22Rv1 (cell line): ENCODE data around the gene SPRR2E.
"Not testable (repeated sequence)": the region's sequence is repeated elsewhere in the genome, so short reads cannot be mapped to it uniquely, and the experiment has no call there.

Experiments used
- H3K27ac ChIP-seq: fragments of 450-650 bp; 2 replicates; pipeline ENCODE4 v1.5.1; 2017
- ZFX ChIP-seq: fragments of 450-650 bp; IDR thresholded peaks from 2 replicates; pipeline ENCODE4 v1.6.1; 2017; ENCODE audit warnings: antibody characterized with exemption, borderline replicate concordance
- TF ChIP-seq, protein P1 (sequence below): fragments of 450-650 bp; IDR thresholded peaks from 2 replicates; pipeline ENCODE4 v1.5.1; 2017; ENCODE audit warnings: mild to moderate bottlenecking

SPRR2E gene

DNA sequence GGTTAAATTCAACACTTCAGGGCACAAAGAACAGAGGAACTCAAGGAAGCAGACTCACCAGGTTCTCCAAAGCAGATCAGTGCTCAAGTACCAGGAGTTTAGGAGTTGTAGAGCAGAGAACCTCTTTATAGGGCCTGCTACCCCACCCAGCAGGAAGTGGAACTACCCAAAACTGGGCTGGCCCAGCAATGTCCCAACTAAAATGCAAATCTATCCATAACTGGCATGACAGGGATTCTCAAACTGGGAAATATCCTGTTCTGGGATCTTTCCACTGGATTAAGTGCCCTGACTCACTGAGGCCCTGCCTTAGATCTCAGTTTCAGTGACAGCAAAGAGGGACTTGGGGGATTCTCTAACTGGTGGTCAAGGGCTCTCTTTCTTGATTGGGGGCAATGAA is at the start of gene SPRR2E:
Gene SPRR2E (minus strand): TSS at position 101 of the 400 bp plus-strand sequence. CDS start 775 bp downstream, outside the sequence.
- no peak within 1 kb of the TSS for H3K27ac ChIP-seq
- TF ChIP-seq, protein P1, sequence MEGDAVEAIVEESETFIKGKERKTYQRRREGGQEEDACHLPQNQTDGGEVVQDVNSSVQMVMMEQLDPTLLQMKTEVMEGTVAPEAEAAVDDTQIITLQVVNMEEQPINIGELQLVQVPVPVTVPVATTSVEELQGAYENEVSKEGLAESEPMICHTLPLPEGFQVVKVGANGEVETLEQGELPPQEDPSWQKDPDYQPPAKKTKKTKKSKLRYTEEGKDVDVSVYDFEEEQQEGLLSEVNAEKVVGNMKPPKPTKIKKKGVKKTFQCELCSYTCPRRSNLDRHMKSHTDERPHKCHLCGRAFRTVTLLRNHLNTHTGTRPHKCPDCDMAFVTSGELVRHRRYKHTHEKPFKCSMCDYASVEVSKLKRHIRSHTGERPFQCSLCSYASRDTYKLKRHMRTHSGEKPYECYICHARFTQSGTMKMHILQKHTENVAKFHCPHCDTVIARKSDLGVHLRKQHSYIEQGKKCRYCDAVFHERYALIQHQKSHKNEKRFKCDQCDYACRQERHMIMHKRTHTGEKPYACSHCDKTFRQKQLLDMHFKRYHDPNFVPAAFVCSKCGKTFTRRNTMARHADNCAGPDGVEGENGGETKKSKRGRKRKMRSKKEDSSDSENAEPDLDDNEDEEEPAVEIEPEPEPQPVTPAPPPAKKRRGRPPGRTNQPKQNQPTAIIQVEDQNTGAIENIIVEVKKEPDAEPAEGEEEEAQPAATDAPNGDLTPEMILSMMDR = no peak
- TF ChIP-seq ZFX = no peak

DNA sequence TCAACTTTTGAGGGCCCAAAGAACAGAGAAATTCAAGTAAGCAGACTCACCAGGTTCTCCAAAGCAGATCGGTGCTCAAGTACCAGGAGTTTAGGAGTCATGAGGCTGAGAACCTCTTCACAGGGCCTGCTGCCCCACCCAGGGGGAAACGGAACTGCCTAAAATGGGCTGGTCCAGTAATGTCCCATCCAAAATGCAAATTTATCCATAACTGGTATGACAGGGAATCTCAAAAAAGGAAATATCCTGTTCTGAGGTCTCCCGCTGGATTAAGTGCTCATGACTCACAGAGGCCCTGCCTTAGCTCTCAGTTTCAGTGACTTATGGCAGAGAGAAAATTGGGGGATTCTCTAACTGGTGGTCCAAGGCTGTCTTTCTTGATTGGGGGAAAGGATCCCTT is 47.1 kb upstream of the SPRR2E start:
- H3K27ac ChIP-seq = no peak overlapping the region
- TF ChIP-seq, protein P1 = no peak
- TF ChIP-seq ZFX = no peak

DNA sequence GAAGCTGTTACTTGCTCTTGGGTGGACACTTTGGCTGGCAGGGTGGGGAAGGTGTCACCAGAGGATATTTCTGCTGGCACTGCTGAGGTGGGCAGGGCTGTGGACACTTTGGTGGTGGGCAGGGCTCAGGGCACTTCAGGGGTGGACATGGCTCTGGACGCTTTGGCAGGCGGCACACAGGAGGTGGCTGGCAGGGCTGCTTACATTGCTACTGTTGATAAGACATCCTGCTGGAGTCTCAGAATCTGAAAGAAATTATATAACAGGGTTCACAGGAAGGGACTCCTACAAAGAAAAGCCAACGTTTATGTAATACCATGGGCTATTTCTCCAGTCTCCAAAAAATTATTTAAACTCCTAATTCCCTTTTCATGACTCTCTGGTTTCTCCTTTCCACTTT is 46.2 kb upstream of the SPRR2E start:
- no peak overlapping the region for H3K27ac ChIP-seq
- TF ChIP-seq, protein P1 = no peak
- TF ChIP-seq ZFX = no peak

DNA sequence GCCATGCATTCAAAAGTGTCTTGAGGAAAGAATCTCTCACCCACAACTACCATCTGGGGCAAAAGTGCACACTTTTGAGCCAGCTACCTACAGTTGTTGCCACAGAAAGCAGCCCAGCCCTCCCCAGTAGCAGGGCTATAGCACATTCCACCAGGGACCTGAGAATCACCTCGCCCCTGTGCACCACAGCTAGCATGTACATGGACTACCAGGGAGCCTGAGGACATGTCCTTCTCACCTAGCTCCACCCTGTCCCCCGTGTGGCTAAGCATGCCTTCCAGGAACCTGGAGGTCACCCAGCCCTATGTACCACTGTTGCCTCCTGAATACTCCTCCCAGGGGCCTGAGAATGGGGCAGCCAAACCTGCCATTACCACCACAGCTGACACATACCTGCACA is 39.4 kb upstream of the SPRR2E start:
- no peak overlapping the region for H3K27ac ChIP-seq
- no peak for TF ChIP-seq ZFX
- TF ChIP-seq, protein P1 = no peak

DNA sequence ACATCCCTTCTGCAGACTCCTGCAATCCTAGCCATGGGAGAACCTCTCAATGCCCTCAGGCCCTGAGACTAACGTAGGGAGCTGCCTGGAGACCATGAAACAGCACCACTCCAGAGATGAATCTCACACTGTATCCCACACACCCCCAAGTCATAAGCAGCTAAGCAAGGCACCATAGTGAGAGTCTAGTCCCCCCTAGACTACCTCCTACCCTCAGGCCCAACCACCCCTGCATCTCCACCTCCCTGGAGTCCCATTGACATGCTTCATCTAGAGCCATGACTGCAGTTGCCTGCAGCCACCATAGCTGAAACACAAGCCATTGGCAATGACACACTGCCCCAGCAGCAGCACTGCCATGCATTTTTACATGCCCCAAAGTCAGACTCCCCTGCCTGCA is 38.9 kb upstream of the SPRR2E start:
- no peak overlapping the region for H3K27ac ChIP-seq
- no peak for TF ChIP-seq ZFX
- TF ChIP-seq, protein P1 = no peak

DNA sequence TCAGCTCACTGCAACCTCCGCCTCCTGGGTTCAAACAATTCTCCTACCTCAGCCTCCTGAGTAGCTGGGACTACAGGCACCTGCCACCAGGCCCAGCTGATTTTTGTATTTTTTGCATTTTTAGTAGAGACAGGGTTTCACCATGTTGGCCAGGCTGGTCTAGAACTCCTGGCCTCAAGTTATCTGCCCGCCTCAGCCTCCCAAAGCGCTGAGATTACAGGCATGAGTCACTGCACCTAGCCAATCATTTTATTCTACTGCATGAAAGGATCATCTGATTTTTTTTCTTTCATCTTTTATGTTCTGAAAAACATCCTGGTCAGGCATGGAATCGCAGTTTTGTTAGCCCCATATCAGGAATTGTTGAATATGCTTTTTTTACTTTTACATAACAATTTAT is 34.4 kb upstream of the SPRR2E start:
- H3K27ac ChIP-seq = not testable (repeated sequence)

DNA sequence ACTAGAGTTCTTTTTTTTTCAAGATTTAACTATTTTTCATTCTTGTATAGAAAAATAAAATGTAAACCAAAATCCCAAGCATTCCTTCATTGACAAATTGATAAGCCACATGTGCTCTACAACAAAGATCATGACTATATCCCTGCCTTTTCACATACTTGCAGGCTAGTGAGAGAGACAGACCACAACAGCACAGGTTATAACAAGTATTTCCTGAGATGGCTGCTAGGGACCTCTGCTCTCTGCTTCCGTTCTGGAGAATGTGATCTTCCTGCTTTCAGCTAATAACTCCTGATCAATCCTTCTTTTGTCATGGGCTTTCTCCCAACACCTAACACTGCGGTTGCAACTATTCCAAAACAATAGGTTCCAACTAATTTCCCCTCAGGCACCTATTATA is 33.0 kb upstream of the SPRR2E start:
- TF ChIP-seq ZFX = no peak
- TF ChIP-seq, protein P1 = no peak

DNA sequence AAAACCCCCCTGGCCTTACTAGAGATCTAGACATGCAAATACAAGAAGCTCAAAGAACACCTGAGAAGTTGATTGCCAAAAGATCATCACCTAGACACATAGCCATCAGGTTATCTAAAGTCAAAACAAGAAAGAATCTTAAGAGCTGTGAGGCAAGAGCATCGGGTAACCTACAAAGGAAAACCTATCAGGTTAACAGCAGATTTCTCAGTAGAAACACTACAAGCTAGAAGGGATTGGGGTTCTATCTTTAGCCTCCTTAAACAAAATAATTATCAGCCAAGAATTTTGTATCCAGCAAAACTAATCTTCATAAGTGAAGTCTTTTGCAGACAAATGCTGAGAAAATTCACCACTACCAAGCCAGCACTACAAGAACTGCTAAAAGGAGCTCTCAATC is 31.2 kb upstream of the SPRR2E start:
- H3K27ac ChIP-seq = no peak overlapping the region
- TF ChIP-seq, protein P1 = no peak
- no peak for TF ChIP-seq ZFX

More for the DNA sequence above, 33.0 kb upstream of the SPRR2E start:
- no peak overlapping the region for H3K27ac ChIP-seq

DNA sequence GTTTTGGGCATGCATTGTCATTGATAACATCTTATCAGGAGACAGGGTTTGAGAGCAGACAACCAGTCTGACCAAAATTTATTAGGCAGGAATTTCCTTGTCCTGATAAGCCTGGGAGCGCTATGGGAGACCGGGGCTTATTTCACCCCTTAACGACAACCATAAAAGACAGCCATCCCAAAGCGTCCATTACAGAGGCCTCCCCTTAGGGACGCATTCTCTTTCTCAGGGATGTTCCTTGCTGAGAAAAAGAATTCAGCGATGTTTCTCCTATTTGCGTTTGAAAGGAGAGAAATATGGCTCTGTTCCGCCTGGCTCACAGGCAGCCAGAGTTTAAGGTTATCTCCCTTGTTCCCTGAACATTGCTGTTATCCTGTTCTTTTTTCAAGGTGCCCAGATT is 29.5 kb upstream of the SPRR2E start:
- not testable (repeated sequence) for H3K27ac ChIP-seq
